Common myeloid progenitor, CD34-positive (primary cell): ENCODE measurements around the gene NANOGP8.

Experiments used
- CTCF ChIA-PET: fragments of 350-600 bp; sonication (Branson Sonifier 250); formaldehyde crosslinking; loops from one replicate; lab custom pipeline; 2021; ENCODE audit warnings: antibody characterized with exemption; lab: Charles Lee
- POLR2A ChIA-PET: fragments of 350-600 bp; sonication (Branson Sonifier 250); formaldehyde crosslinking; loops from one replicate; lab custom pipeline; 2021; ENCODE audit warnings: antibody characterized with exemption; lab: Charles Lee
- DNase-seq, 3 donors: peaks; one replicate each; pipeline versions ENCODE4 v3.0.0 to v3.0.0-alpha.2; 2013
- H3K27ac ChIP-seq, 2 experiments: 1 replicate in 1 of 2; 2 replicates in 1 of 2; pipeline ENCODE4 v1.7.0; 2013; ENCODE audit warnings: inconsistent platforms in 2 of 2, low read length in 2 of 2, mild to moderate bottlenecking in 2 of 2, low read depth in 1 of 2, moderate library complexity in 1 of 2; ENCODE audit not compliant: severe bottlenecking in 2 of 2, insufficient read depth in 1 of 2, poor library complexity in 1 of 2
- H3K27me3 ChIP-seq, 5 experiments: replicated peaks in 2 of 5; 1 replicate in 3 of 5; 2 replicates in 2 of 5; pipeline versions ENCODE4 v1.6.1 to v1.7.0; 2013; ENCODE audit warnings: low read length in 4 of 5, mild to moderate bottlenecking in 2 of 5, moderate library complexity in 2 of 5, inconsistent platforms in 1 of 5; ENCODE audit not compliant: insufficient read depth in 5 of 5, control insufficient read depth in 4 of 5
- H3K36me3 ChIP-seq, 4 experiments: 1 replicate in 2 of 4; 2 replicates in 2 of 4; pipeline versions ENCODE4 v1.6.1 to v1.7.0; 2013; ENCODE audit warnings: low read length in 3 of 4, control low read depth in 1 of 4, mild to moderate bottlenecking in 1 of 4; ENCODE audit not compliant: control insufficient read depth in 4 of 4, insufficient read depth in 4 of 4
- H3K4me1 ChIP-seq, 4 experiments: 1 replicate in 3 of 4; 2 replicates in 1 of 4; pipeline versions ENCODE4 v1.6.1 to v1.7.1; 2013; ENCODE audit warnings: low read length in 3 of 4, mild to moderate bottlenecking in 3 of 4, control low read depth in 1 of 4, inconsistent platforms in 1 of 4, moderate library complexity in 1 of 4; ENCODE audit not compliant: control insufficient read depth in 4 of 4, insufficient read depth in 4 of 4; ENCODE audit errors: control extremely low read depth in 1 of 4
- H3K4me3 ChIP-seq, 7 experiments: 1 replicate in 4 of 7; 2 replicates in 3 of 7; pipeline versions ENCODE4 v1.5.1 to v1.7.0; 2013; ENCODE audit warnings: mild to moderate bottlenecking in 7 of 7, low read length in 6 of 7, moderate library complexity in 6 of 7, inconsistent platforms in 2 of 7, low read depth in 2 of 7, control low read depth in 1 of 7; ENCODE audit not compliant: insufficient read depth in 4 of 7, control insufficient read depth in 1 of 7; ENCODE audit errors: extremely low read depth in 1 of 7
- H3K9me3 ChIP-seq, 5 experiments: 1 replicate in 4 of 5; 2 replicates in 1 of 5; pipeline versions ENCODE4 v1.6.1 to v1.7.1; 2013; ENCODE audit warnings: low read length in 4 of 5, mild to moderate bottlenecking in 2 of 5, inconsistent platforms in 1 of 5, low read depth in 1 of 5, moderate library complexity in 1 of 5; ENCODE audit not compliant: control insufficient read depth in 4 of 5, insufficient read depth in 2 of 5; ENCODE audit errors: control extremely low read depth in 1 of 5
- WGBS: methylation state at CpG from one replicate; pipeline ENCODE4 v1.1.5; 2013; ENCODE audit not compliant: insufficient coverage; 5-methylcytosine and 5-hydroxymethylcytosine counted together

The NANOGP8 gene

DNA sequence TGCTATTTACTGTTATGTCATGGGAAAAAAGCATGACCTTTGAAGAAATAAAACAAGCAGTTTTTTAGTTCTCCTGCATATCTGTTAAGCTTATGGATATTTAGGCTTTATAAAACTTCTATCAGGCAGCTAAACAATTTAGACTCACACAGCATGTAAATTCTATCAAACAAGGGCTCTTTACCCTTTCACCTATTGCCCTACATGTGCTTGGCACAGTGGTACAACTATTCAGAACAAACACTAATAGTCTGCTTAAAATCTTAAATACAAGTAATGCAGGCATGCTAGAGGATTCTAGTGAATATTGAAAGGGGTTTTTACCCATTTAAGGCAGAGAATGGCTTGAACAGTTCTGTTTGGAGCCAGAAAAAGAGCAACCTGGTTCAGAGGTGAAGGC, 23.4 kb upstream of the NANOGP8 start:
- no peak for DNase-seq
- Histone ChIP-seq H3K27ac (no peak overlapping the region), H3K4me3 (no peak overlapping the region), H3K27me3 (no peaks in the 10 kb centered on the region), H3K36me3 (no peaks in the 10 kb centered on the region), H3K4me1 (no peaks in the 10 kb centered on the region), H3K9me3 (no peaks in the 10 kb centered on the region)
- CTCF ChIA-PET = no interaction called here
- POLR2A ChIA-PET = no interaction called here

- no peak for DNase-seq
- H3K27me3 ChIP-seq = no peaks in the 10 kb centered on the region
- POLR2A ChIA-PET = no interaction called here
- H3K9me3 ChIP-seq = no peaks in the 10 kb centered on the region
- no peak overlapping the region for H3K27ac ChIP-seq
- no peaks in the 10 kb centered on the region for H3K4me1 ChIP-seq
- WGBS = 100% methylated on average over 3 of the region's 5 CpGs
- CTCF ChIA-PET = no interaction called here
- no peak overlapping the region for H3K4me3 ChIP-seq
- no peaks in the 10 kb centered on the region for H3K36me3 ChIP-seq
These were observed 22.5 kb upstream of the NANOGP8 start for GRCh38 chr15:35107561-35107960.

DNA sequence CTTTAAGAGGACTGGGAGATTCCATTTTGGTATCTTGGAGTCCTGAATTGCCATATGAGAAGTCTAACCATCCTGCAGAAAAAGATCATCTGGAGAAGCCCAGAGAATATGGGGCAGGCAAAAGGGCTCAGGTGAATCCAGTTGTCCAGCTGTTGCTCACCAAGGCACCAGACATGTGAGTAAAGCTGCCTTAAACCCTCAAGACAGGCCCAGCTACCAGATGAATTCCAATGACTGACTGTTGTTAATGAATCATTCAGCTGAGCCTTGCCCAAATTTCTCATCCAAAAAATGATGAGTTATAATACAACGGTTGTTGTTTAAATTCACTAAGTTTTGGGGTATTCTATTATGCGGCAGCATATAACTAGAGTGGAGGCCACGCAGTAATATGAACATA, 22.0 kb upstream of the NANOGP8 start:
- H3K9me3 ChIP-seq = no peaks in the 10 kb centered on the region
- no peak overlapping the region for H3K4me3 ChIP-seq
- ChIA-PET CTCF (no interaction called here), POLR2A (no interaction called here)
- no CpG with 5 or more reads among the region's 3 CpGs for WGBS
- H3K27ac ChIP-seq = no peak overlapping the region
- no peak for DNase-seq
- no peaks in the 10 kb centered on the region for H3K36me3 ChIP-seq
- H3K27me3 ChIP-seq = no peaks in the 10 kb centered on the region
- H3K4me1 ChIP-seq = no peaks in the 10 kb centered on the region

GRCh38 chr15:35104526-35105147, 19.5 kb upstream of the NANOGP8 start:
- H3K27ac ChIP-seq = no peak overlapping the region
- no peaks in the 10 kb centered on the region for H3K36me3 ChIP-seq
- H3K9me3 ChIP-seq = no peaks in the 10 kb centered on the region
- ChIA-PET POLR2A (no interaction called here), CTCF (no interaction called here)
- WGBS = no CpG with 5 or more reads among the region's 3 CpGs
- no peaks in the 10 kb centered on the region for H3K4me1 ChIP-seq
- H3K4me3 ChIP-seq = no peak overlapping the region
- no peak for DNase-seq
- H3K27me3 ChIP-seq = no peaks in the 10 kb centered on the region

GRCh38 chr15:35102186-35102585, 17.1 kb upstream of the NANOGP8 start:
- WGBS = no CpG with 5 or more reads among the region's 3 CpGs
- ChIA-PET CTCF (no interaction called here), POLR2A (no interaction called here)

GRCh38 chr15:35101335-35101734, 16.2 kb upstream of the NANOGP8 start:
- CTCF ChIA-PET = no interaction called here

More at GRCh38 chr15:35102186-35102585, 17.1 kb upstream of the NANOGP8 start:
- Histone ChIP-seq H3K4me1 (no peaks in the 10 kb centered on the region), H3K4me3 (no peak overlapping the region), H3K36me3 (no peaks in the 10 kb centered on the region), H3K9me3 (no peaks in the 10 kb centered on the region), H3K27me3 (no peaks in the 10 kb centered on the region), H3K27ac (no peak overlapping the region)
- DNase-seq = no peak

GRCh38 chr15:35098737-35099136, 13.6 kb upstream of the NANOGP8 start:
- Histone ChIP-seq H3K36me3 (no peaks in the 10 kb centered on the region), H3K4me1 (no peaks in the 10 kb centered on the region), H3K27ac (no peak overlapping the region), H3K4me3 (no peak overlapping the region), H3K27me3 (no peaks in the 10 kb centered on the region), H3K9me3 (no peaks in the 10 kb centered on the region)
- ChIA-PET CTCF (no interaction called here), POLR2A (no interaction called here)
- DNase-seq = no peak

More at GRCh38 chr15:35101335-35101734, 16.2 kb upstream of the NANOGP8 start:
- Histone ChIP-seq H3K27ac (no peak overlapping the region), H3K36me3 (no peaks in the 10 kb centered on the region), H3K4me3 (no peak overlapping the region), H3K27me3 (no peaks in the 10 kb centered on the region), H3K9me3 (no peaks in the 10 kb centered on the region), H3K4me1 (no peaks in the 10 kb centered on the region)
- no peak for DNase-seq
- POLR2A ChIA-PET = no interaction called here
